ENCODE data around the gene ALMS1.

- no peak for TF ChIP-seq POLR2A (IDR thresholded peaks at IDR 0.05)
- no peak for TF ChIP-seq POLR2AphosphoS5 (IDR thresholded peaks at IDR 0.05)
- no peak for TF ChIP-seq CTCF (IDR thresholded peaks at IDR 0.05)
Observed at GRCh38 chr2:73359915-73360697, 25.5 kb upstream of the ALMS1 start.
